Smooth muscle cell (in vitro differentiated cells): ENCODE measurements around the gene LRRC26. TPM values are rescaled to one million over a fixed set of nuclear protein-coding genes. Genes with fewer than 3 reads are reported as not detected.

ENCODE experiments used
- DNase-seq: peaks from one replicate; lab custom pipeline; 2025; ENCODE audit not compliant: unreplicated experiment; lab: John Stamatoyannopoulos, UW
- H2AFZ ChIP-seq: fragments of 200-600 bp; sonication (generic); 2 replicates; pipeline ENCODE4 v1.6.0; 2016; ENCODE audit warnings: antibody characterized with exemption, low read depth, mild to moderate bottlenecking
- H3F3A ChIP-seq: fragments of 200-600 bp; sonication (generic); 2 replicates; pipeline ENCODE4 v1.6.0; 2017; ENCODE audit warnings: antibody characterized with exemption, low read depth
- H3K27ac ChIP-seq: fragments of 200-600 bp; sonication (generic); 2 replicates; pipeline ENCODE4 v1.5.1; 2016; ENCODE audit warnings: low read depth, mild to moderate bottlenecking
- H3K27me3 ChIP-seq: fragments of 200-600 bp; sonication (generic); 2 replicates; pipeline ENCODE4 v1.6.1; 2016; ENCODE audit warnings: low read depth, mild to moderate bottlenecking
- H3K36me3 ChIP-seq: fragments of 200-600 bp; sonication (generic); 2 replicates; pipeline ENCODE4 v1.5.1; 2016; ENCODE audit warnings: low read depth
- H3K4me1 ChIP-seq: fragments of 200-600 bp; sonication (generic); 2 replicates; pipeline ENCODE4 v1.5.1; 2016; ENCODE audit warnings: low read depth
- H3K4me2 ChIP-seq: fragments of 200-600 bp; sonication (generic); 2 replicates; pipeline ENCODE4 v1.6.0; 2016; ENCODE audit warnings: mild to moderate bottlenecking
- H3K4me3 ChIP-seq: fragments of 200-600 bp; sonication (generic); 2 replicates; pipeline ENCODE4 v1.5.1; 2016; ENCODE audit warnings: mild to moderate bottlenecking
- H3K79me2 ChIP-seq: fragments of 200-600 bp; sonication (generic); 2 replicates; pipeline ENCODE4 v1.6.0; 2016; ENCODE audit warnings: low read depth, mild to moderate bottlenecking
- H3K9ac ChIP-seq: fragments of 200-600 bp; sonication (generic); 2 replicates; pipeline ENCODE4 v1.6.0; 2016; ENCODE audit warnings: low read depth
- H3K9me3 ChIP-seq: fragments of 200-600 bp; sonication (generic); replicated peaks from 2 replicates; pipeline ENCODE4 v1.5.1; 2016; ENCODE audit warnings: low read depth
- H4K20me1 ChIP-seq: fragments of 200-600 bp; sonication (generic); 2 replicates; pipeline ENCODE4 v1.6.0; 2016; ENCODE audit warnings: low read depth
- WGBS: methylation state at CpG from one replicate; pipeline ENCODE4 v1.1.7; 2016; ENCODE audit warnings: low lambda C conversion rate; 5-methylcytosine and 5-hydroxymethylcytosine counted together
- polyA plus RNA-seq: library from polyadenylated mRNA; unstranded; fragments of >200 nt; fragmentation: Nextera tagmentation; extraction: Ambion mirVana; gene quantifications from 2 replicates; pipeline ENCODE4 v1.2.1, GENCODE V29; 2016
- total RNA-seq: library from RNA; depleted of rRNA; stranded (reverse); fragments of >200 nt; gene quantifications from 2 replicates; pipeline ENCODE4 v1.2.3, GENCODE V29; 2014
- TF ChIP-seq, protein P1 (sequence below): fragments of 200-600 bp; sonication (generic); IDR thresholded peaks from 2 replicates; pipeline ENCODE4 v1.5.1; 2017; ENCODE audit warnings: borderline replicate concordance, mild to moderate bottlenecking, antibody characterized with exemption; ENCODE audit not compliant: insufficient read depth, poor library complexity, severe bottlenecking

The LRRC26 gene
- total and polyA plus RNA-seq, 2 experiments from 2014 or later: not detected

DNA sequence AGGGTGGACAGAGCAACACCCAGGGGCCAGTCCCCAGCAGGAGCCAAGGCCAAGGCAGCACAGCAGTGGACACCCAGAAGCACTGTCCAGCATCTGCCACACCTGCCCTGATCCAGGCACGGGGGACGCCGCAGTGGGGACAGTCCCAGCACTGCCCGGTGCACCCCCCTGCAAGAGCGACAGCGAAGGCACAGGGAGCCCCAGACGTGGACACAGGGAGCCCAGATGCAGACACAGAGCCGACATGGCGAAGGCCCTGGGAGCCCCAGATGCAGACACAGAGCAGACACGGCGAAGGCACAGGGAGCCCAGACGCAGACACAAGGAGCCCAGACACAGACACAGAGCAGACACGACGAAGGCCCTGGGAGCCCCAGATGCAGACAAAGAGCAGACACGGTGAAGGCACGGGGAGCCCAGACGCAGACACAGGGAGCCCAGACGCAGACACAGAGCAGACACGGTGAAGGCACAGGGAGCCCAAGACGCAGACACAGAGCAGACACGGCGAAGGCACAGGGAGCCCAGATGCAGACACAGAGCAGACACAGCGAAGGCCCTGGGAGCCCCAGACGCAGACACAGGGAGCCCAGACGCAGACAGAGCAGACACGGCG lies 14.2 kb upstream of the LRRC26 start:
- Histone ChIP-seq H2AFZ (no peak overlapping the region), H4K20me1 (no peaks in the 10 kb centered on the region), H3K4me1 (peaks cover 12% of the 10 kb centered on the region), H3K79me2 (peaks cover 26% of the 10 kb centered on the region), H3K9ac (no peak overlapping the region), H3K4me3 (no peak overlapping the region), H3F3A (no peaks in the 10 kb centered on the region), H3K27me3 (no peaks in the 10 kb centered on the region), H3K4me2 (no peak overlapping the region), H3K9me3 (no peaks in the 10 kb centered on the region), H3K27ac (no peak overlapping the region), H3K36me3 (no peaks in the 10 kb centered on the region)
- 96% methylated on average over 25 of the region's 27 CpGs for WGBS
- TF ChIP-seq, protein P1, sequence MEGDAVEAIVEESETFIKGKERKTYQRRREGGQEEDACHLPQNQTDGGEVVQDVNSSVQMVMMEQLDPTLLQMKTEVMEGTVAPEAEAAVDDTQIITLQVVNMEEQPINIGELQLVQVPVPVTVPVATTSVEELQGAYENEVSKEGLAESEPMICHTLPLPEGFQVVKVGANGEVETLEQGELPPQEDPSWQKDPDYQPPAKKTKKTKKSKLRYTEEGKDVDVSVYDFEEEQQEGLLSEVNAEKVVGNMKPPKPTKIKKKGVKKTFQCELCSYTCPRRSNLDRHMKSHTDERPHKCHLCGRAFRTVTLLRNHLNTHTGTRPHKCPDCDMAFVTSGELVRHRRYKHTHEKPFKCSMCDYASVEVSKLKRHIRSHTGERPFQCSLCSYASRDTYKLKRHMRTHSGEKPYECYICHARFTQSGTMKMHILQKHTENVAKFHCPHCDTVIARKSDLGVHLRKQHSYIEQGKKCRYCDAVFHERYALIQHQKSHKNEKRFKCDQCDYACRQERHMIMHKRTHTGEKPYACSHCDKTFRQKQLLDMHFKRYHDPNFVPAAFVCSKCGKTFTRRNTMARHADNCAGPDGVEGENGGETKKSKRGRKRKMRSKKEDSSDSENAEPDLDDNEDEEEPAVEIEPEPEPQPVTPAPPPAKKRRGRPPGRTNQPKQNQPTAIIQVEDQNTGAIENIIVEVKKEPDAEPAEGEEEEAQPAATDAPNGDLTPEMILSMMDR: no peak
- no peak for DNase-seq

DNA sequence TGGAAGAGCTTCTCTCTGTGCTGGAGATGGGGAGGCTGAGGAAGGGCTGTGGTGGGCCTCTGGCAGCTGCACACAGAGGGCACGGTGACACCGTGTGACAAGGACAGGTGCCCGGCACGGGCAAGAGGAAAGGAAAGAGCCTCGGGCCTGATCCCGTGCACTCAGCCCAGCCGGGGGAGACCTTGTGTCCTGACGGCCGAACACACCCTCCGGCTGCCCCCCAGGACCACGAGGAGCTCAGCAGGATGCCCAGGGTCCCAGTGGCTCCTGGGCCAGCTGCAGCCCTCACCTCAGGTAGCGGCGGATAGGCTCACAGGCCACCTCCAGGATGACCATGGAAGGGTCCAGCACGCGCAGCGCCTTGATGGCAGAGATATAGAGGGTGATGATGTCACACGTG lies 13.0 kb upstream of the LRRC26 start:
- Histone ChIP-seq H4K20me1 (no peaks in the 10 kb centered on the region), H3K9me3 (no peaks in the 10 kb centered on the region), H2AFZ (no peak overlapping the region), H3K79me2 (peaks cover 21% of the 10 kb centered on the region), H3K4me1 (peaks cover 12% of the 10 kb centered on the region), H3K27me3 (no peaks in the 10 kb centered on the region), H3K27ac (no peak overlapping the region), H3K36me3 (no peaks in the 10 kb centered on the region), H3K9ac (no peak overlapping the region), H3K4me2 (no peak overlapping the region), H3K4me3 (no peak overlapping the region), H3F3A (no peaks in the 10 kb centered on the region)
- WGBS: 95% methylated on average over 17 of the region's 17 CpGs
- DNase-seq: no peak
- TF ChIP-seq, protein P1: no peak

DNA sequence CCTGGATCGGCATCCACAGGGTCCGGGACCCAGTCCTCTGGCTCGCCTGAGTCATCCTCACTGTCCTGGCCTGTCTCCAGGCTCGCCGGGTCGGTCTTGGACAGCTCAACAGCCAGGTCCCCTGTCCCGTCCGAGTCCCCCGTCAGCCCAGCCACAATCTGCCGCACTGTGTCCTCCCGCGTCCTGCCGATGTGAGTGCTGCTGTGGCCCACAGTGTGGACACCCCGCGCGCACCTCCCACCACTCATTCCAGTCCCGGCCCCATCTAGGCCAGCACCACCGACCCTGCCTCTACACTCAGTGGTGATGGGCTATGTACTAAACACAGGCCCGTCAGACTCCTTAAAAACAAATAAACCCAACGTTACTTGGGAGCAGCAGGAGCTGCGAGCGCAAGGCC lies 11.8 kb upstream of the LRRC26 start:
- peaks cover 10% of the 10 kb centered on the region for H3K79me2 ChIP-seq
- H4K20me1 ChIP-seq: no peaks in the 10 kb centered on the region
- DNase-seq: no peak
- no peak overlapping the region for H3K4me3 ChIP-seq
- no peak overlapping the region for H2AFZ ChIP-seq
- H3K27me3 ChIP-seq: no peaks in the 10 kb centered on the region
- no peaks in the 10 kb centered on the region for H3F3A ChIP-seq
- no peaks in the 10 kb centered on the region for H3K36me3 ChIP-seq
- 93% methylated on average over 22 of the region's 22 CpGs for WGBS
- H3K9ac ChIP-seq: no peak overlapping the region
- no peak overlapping the region for H3K27ac ChIP-seq
- peaks cover under 1% of the 10 kb centered on the region for H3K4me1 ChIP-seq
- H3K9me3 ChIP-seq: no peaks in the 10 kb centered on the region
- H3K4me2 ChIP-seq: no peak overlapping the region
- TF ChIP-seq, protein P1: no peak

DNA sequence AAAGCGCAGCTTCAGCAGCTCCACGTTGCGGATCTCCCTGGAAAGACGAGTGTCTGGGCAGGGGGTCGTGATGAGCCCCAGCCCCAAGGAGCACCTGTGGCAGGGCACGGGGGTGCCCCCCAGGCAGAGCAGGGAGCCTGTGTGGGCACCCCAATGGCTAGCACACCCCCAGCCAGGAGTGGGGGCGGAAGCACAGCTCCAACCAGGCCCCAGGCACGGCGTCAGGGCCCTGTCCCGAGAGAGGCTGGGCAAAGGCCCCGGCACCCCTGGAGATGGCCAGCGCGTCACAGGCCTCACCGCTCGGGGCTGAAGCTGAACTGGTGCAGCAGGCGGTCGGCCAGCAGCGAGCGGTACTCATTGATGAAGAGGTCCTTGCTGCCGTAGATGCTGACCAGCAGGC lies 10.6 kb upstream of the LRRC26 start:
- H3K27me3 ChIP-seq: no peaks in the 10 kb centered on the region
- TF ChIP-seq, protein P1: no peak
- H3K36me3 ChIP-seq: no peaks in the 10 kb centered on the region
- no peak overlapping the region for H3K4me3 ChIP-seq
- no peak overlapping the region for H2AFZ ChIP-seq
- no peaks in the 10 kb centered on the region for H3K4me1 ChIP-seq
- no peaks in the 10 kb centered on the region for H4K20me1 ChIP-seq
- no peak overlapping the region for H3K4me2 ChIP-seq
- no peaks in the 10 kb centered on the region for H3F3A ChIP-seq
- no peak for DNase-seq
- H3K9me3 ChIP-seq: no peaks in the 10 kb centered on the region
- no peak overlapping the region for H3K27ac ChIP-seq
- no peaks in the 10 kb centered on the region for H3K79me2 ChIP-seq
- no peak overlapping the region for H3K9ac ChIP-seq
- 96% methylated on average over 18 of the region's 20 CpGs for WGBS
